NCI-H187 (cell line): Measurements from ENCODE around the gene PTPRD.
"Not testable (repeated sequence)": the region's sequence is repeated elsewhere in the genome, so short reads cannot be mapped to it uniquely, and the experiment has no call there.

Source experiments
- DNase-seq, 2 experiments: peaks; one replicate each; lab custom pipeline; 2025; lab: John Stamatoyannopoulos, UW

PTPRD gene

DNA sequence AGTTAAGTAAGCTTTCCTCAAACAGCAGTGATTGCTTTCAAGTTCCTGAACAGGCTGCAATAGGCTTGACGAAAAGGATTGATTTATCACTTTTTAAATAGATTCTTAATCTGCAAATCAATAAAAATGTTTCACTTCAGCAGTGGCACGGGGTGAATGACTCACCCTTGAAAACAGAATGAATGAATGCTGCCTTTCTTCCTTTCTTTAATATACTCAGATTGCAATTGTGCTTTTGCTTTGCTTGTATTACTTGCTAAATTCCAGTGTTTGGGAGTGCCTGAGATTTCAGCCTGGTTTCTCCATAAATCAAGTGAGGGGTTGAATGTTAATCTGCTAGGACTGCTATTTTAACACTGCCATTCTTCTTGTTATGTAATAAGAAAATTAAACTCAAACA, 1293.8 kb downstream of the PTPRD start:
- DNase-seq, result no peak

DNA sequence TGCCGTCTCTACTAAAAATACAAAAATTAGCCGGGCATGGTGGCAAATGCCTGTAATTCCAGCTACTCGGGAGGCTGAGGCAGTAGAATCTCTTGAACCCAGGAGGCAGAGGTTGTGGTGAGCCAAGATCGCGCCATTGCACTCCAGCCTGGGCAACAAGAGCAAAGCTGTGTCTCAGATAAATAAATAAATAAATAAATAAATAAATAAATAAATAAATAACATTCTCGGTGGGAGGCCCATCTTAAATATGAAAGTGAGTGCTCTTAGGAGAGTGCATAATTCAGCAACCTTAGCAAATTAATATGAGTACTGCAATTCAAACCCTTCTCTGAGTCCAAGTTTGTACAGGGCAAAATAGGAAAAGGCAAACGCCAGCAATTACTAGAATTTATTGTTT, 1302.1 kb downstream of the PTPRD start:
- not testable (repeated sequence) for DNase-seq

- DNase-seq, result no peak
These were observed 1307.2 kb downstream of the PTPRD start for GRCh38 chr9:9305600-9305999.

- DNase-seq, result no peak
These were observed 1313.7 kb downstream of the PTPRD start for GRCh38 chr9:9299134-9299533.

DNA sequence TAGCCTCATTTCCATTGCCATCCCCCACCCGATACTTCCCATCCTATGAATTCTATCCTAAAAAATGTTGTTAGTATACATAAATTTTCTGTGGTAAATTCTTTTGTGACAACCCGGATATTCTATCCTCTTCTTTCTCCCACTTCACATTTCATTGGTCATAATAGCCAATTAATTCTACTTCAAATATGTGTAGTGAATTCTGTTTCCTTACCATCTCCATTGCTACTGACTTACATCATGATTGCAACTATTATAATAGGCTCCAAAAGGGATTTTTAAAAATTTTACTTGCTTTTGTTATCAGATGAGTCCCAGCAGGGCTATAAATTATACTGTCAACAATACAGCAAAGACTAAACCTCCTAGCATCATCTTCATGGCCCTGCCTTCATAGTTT, 1326.8 kb downstream of the PTPRD start:
- no peak for DNase-seq

DNA sequence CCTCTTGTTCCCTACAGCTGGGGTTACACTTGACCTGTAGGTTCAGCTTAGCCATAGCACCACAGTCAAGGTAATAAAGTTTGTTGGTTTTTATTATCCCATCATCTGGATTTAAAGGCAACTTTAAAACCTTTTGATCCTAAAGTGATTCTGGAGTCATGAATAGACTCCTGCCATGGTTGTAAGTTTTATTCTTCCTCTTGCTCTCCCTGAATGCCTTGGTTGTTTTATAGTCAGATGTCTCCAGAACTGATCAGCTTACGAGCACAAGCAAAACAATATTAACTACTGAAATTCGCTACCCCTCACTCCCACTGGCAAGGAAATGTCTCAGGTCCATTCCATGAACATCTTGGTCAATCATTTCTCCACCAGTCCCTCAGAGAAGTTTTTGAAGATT, 1328.6 kb downstream of the PTPRD start:
- DNase-seq, result no peak

- no peak for DNase-seq
These were observed 1329.4 kb downstream of the PTPRD start for GRCh38 chr9:9283159-9283986.

DNA sequence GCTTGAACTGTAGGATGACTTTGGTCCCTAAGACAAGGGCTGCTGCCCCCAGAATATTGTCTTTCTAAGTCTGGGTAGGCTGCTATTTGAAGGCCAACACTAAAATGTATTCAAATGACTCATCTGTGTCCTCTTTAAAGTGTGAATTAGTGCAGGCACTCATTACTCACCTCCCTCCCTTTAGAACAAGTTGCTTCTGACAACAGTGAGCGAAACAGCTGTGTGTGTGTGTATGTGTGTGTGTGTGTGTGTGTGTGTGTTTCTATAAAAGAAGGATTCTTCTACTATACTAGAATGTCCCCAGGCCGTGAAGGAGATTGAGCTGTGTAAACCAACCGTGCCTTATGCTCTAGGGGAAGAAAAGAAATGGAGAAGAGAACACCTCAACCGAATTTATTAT, 1337.2 kb downstream of the PTPRD start:
- DNase-seq, result no peak

GRCh38 chr9:9257999-9258498, 1354.8 kb downstream of the PTPRD start:
- DNase-seq, result no peak

DNA sequence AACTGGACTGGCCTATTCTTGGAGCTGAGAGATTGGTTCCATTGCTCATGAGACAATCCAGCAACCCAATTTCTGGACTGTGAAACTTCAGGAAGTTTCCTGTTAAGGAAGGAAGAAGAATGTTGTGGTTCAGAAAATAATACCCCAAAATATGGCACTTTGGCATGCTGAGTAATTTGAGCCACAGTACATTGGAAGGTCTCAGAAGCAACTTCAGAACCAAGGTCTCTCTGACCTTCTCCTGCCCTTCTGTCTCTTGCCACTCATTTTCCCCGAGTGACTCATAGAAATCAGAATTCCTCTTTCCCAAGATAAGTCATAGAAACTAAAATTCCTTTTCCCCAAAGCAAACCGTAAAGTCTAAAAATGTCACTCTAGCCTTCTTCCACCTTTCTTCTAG, 1366.1 kb downstream of the PTPRD start:
- DNase-seq, result no peak

DNA sequence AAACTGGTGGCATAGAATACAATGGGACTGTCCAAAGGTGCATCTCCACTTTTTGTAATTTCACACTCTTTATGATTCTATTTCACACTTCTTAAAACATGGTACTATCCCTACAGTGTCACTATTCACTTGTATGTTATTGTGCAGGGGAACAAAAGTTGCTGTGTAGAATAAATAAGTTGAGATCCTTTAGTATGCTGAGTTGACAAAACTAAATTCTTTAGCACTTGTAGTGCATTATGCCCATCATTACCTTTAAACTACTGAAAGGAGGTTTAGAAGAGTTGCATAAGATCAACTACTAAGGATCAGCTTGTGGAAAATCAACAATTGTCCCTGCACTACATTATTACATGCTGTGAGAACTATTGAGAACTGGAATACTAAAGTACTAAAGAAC, 1380.9 kb downstream of the PTPRD start:
- DNase-seq, result no peak

DNA sequence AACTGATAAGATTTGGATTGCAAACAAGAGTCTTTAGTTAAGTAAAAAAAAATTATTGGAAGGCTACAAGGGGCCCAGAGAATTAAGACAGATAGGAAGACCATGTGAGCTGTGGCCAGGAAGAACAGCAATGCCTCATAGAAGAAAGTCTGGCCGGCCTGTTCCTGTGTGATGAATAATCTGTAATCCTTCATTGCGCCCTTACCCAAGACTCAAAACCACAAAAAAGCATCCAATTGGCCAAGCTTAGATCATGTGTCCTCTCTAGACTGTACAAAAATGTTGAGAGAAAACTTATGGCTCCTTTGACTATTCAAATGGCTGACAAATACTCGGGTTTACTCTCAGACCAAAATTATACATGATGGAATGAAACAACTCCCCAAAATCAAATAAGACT, 1383.5 kb downstream of the PTPRD start:
- DNase-seq, result no peak

DNA sequence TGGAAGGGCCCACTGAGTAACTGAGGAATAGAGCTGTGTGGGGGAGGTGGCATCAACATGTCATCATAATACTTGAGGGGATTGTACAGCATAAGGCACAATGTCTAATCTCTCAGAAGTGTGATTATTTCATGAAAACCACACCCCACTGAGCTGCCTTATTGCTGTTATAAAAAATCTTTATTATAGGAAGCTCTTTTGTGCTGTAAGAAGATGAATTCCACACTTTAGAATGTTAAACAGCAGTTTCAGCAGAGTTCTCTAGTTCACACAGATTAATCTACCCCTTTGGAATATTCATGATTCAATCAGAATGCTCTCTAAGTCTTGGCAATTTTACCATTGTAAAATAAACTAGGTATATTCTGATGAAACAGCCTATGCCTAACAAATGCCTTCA, 1389.6 kb downstream of the PTPRD start:
- no peak for DNase-seq

DNA sequence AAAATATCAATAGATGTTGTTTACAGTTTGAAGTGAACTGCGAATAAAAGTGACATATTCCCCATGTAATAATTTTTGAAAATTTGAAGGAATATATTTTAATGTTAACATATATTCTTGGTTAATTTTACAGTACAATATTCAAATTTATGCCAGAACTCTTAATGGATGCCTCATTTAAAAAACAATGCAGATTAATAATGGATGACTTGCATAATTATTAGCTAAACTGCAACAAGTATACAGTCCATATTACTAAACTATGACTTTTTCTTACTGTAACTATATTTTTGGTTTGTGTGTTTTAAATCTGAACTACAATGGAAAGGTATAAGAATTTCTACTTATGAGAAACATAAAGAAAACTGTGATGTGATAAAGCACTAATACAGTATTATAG, 1390.1 kb downstream of the PTPRD start:
- no peak for DNase-seq

DNA sequence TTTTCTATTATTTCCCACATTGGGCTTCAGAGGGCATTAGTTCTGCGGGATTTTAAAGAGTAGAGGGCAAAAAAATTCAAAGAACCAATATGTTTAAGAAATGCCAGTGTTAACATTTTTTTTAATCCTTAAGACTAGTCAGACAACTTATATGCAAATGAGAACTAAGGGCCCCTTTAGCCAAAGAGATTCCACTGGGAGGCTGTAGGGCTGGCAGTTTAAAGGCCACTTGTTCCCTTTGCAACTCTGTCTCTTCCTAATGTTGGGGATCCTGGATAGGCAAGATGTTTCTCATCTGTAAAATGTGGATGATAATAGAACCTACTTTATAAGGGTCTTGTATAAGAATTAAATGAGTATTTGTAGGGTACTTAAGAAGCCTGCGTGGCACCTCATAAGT, 1395.9 kb downstream of the PTPRD start:
- DNase-seq, result no peak

DNA sequence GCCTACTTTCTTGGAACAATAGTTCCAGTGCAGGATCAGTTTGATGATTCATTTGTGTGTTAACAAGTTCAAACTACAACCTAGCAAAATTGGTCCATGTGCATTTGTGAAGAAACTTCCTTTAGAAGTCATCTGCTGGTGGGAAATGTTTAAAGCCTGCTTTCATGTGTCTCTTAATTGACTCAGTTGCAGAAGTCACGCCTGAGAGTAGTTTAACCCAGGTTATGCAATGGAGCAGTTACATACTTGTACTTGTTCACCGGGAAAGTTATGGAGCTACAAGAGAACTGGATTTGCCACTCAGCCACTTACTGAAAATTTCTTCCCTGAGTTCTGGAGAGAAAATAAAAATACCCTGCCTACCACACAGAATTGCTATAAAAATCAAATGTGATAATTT, 1397.8 kb downstream of the PTPRD start:
- DNase-seq, result no peak

GRCh38 chr9:9214066-9214465, 1398.7 kb downstream of the PTPRD start:
- no peak for DNase-seq

GRCh38 chr9:9212963-9213362, 1399.8 kb downstream of the PTPRD start:
- no peak for DNase-seq

DNA sequence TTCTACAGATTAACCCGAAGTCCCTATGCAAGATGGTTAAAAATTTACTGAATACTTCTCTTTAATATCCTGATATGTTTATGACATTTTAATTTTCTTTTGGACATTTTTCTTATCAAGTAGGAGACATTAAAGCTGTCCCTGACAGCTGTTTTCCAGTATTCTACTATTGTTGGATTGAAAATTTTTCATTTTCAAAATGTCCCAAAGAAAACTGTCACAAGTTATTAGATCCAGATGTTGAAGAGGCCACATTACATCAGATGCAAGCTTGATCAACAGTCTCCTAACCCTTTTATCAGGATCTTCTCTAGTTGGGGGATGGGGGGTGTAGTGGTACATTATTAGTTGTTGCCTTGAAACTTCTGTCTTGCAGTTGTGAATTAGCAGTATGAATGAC, 1410.5 kb downstream of the PTPRD start:
- DNase-seq, result no peak

GRCh38 chr9:9186086-9186485, 1426.7 kb downstream of the PTPRD start:
- no peak for DNase-seq

DNA sequence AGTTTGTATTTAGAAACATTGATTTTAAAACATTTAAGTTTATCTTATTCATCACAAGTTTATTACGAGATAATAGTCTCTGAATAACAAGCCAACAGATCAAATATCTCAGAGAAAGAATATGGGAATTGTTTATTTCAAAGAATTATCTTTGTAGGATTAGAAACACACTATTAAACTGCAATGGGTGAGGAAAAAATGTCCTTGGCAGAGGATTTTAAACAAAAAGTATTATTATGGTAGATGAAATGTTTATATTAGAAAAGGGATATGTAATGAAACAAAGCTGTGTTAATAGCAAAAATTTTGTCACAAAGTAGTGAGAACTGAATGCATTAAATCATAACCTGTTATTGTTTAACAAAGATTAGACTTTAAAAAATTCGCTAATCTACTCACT, 1430.4 kb downstream of the PTPRD start:
- DNase-seq, result no peak

DNA sequence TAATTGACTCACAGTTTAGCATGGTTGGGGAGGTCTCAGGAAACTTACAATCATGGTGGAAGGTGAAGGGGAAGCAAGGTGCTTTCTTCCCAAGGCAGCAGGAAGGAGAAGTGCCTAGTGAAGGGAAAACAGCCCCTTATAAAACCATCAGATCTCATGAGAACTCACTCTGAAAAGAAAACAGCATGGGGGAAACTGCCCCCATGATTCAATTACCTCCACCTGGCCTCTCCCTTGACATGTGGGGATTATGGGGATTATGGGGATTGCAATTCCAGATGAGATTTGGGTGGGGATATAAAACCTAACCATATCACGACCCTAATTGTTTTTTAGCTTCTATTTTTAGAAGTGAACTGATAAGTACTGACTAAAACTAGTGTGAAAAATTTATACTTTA, 1435.7 kb downstream of the PTPRD start:
- no peak for DNase-seq

DNA sequence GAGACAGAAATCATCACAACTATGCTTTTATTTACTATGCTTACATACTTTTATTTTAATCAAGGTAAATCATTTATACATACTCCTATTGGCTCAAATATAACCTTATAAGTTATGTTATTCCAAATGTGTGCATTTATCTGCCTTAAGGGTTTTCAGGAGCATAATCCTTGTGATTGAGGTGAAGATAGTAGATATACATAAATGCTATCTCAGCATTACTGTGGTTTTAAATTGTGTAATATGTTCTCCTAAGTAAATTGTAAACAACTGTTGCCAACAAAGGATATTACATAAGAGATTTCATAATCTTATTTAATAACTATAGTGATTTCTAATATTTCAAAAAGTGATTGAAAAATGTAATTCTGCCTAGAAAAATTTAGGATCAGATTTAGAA, 1438.4 kb downstream of the PTPRD start:
- no peak for DNase-seq

- no peak for DNase-seq
These were observed 1439.5 kb downstream of the PTPRD start for GRCh38 chr9:9173264-9173663.
